GM19438 (cell line): ENCODE data around the gene DLG2.
"Not testable (repeated sequence)": the region's sequence is repeated elsewhere in the genome, so short reads cannot be mapped to it uniquely, and the experiment has no call there.

Experiments used
- ATAC-seq: cut with Tn5 transposase; IDR thresholded peaks from one replicate; pipeline ENCODE4 v1.9.1; 2021; ENCODE audit warnings: low read depth; ENCODE audit not compliant: unreplicated experiment

The DLG2 gene

GRCh38 chr11:83441601-83442000 is 2185.5 kb downstream of the DLG2 start:
- ATAC-seq: no peak

- ATAC-seq: no peak
Measured at GRCh38 chr11:83441171-83441570, 2186.0 kb downstream of the DLG2 start.

- ATAC-seq: no peak
Measured at GRCh38 chr11:83438438-83438837, 2188.7 kb downstream of the DLG2 start.

- no peak for ATAC-seq
Measured at GRCh38 chr11:83437939-83438338, 2189.2 kb downstream of the DLG2 start.

- ATAC-seq: no peak
Measured at GRCh38 chr11:83436855-83437254, 2190.3 kb downstream of the DLG2 start.

- ATAC-seq: not testable (repeated sequence)
Measured at GRCh38 chr11:83434812-83435211, 2192.3 kb downstream of the DLG2 start.

- no peak for ATAC-seq
Measured at GRCh38 chr11:83427943-83428342, 2199.2 kb downstream of the DLG2 start.

GRCh38 chr11:83427501-83427900 is 2199.6 kb downstream of the DLG2 start:
- ATAC-seq: no peak

GRCh38 chr11:83425137-83425466 is 2202.0 kb downstream of the DLG2 start:
- no peak for ATAC-seq

- ATAC-seq: no peak
Measured at GRCh38 chr11:83424376-83425136, 2202.6 kb downstream of the DLG2 start.

GRCh38 chr11:83422641-83423040 is 2204.5 kb downstream of the DLG2 start:
- ATAC-seq: not testable (repeated sequence)

- ATAC-seq: no peak
Measured at GRCh38 chr11:83410605-83411565, 2216.3 kb downstream of the DLG2 start.

- no peak for ATAC-seq
Measured at GRCh38 chr11:83409891-83410290, 2217.3 kb downstream of the DLG2 start.

GRCh38 chr11:83409476-83409875 is 2217.7 kb downstream of the DLG2 start:
- no peak for ATAC-seq

- ATAC-seq: no peak
Measured at GRCh38 chr11:83408946-83409345, 2218.2 kb downstream of the DLG2 start.
